Left ventricle myocardium inferior (tissue), 1 donor: ENCODE data around the gene PLS1. TPM values are rescaled to one million over a fixed set of nuclear protein-coding genes. Genes with fewer than 3 reads are reported as not detected.

Source experiments
- DNase-seq: peaks from one replicate; pipeline ENCODE4 v3.0.0-alpha.2; 2020
- H3K27ac ChIP-seq: fragments of 200-600 bp; replicated peaks from 2 replicates; pipeline ENCODE4 v1.8.0; 2021
- H3K27me3 ChIP-seq: fragments of 200-600 bp; 2 replicates; pipeline ENCODE4 v1.8.0; 2021; ENCODE audit warnings: low read depth
- H3K36me3 ChIP-seq: fragments of 200-600 bp; 2 replicates; pipeline ENCODE4 v1.8.0; 2021
- H3K4me1 ChIP-seq: fragments of 200-600 bp; 2 replicates; pipeline ENCODE4 v1.8.0; 2021
- H3K4me3 ChIP-seq: fragments of 200-600 bp; 2 replicates; pipeline ENCODE4 v1.8.0; 2021; ENCODE audit warnings: mild to moderate bottlenecking, moderate library complexity
- H3K9me3 ChIP-seq: fragments of 200-600 bp; replicated peaks from 2 replicates; pipeline ENCODE4 v1.8.0; 2021
- intact Hi-C: fragments of 100-400 bp; cut with micrococcal nuclease; formaldehyde crosslinking; loops from one replicate; pipeline ENCODE4 v1.11.0; 2022
- total RNA-seq: library from RNA; stranded (reverse); fragmentation: NEBNext Ultra II Directional; extraction: Animal tissue kit (Norgen Biotek cat#: 25700); gene quantifications from one replicate; pipeline ENCODE4 v1.2.1, GENCODE V29; 2021
- TF ChIP-seq, protein P1 (sequence below): fragments of 200-600 bp; IDR thresholded peaks from 2 replicates; pipeline ENCODE4 v1.8.0; 2021; ENCODE audit warnings: antibody characterized with exemption, mild to moderate bottlenecking, borderline replicate concordance
- donor health status: DM: no; HTN: yes; CAD: no; lungs with severe emphysema.

Gene PLS1
- total RNA-seq, 1 donor from 2014 or later, result 2.6 TPM

- Histone ChIP-seq H3K36me3 (no peaks in the 10 kb centered on the region), H3K27me3 (no peaks in the 10 kb centered on the region), H3K4me3 (no peak overlapping the region), H3K9me3 (no peaks in the 10 kb centered on the region), H3K27ac (no peak overlapping the region), H3K4me1 (no peaks in the 10 kb centered on the region)
- intact Hi-C loops, result no loop called here
- TF ChIP-seq, protein P1, sequence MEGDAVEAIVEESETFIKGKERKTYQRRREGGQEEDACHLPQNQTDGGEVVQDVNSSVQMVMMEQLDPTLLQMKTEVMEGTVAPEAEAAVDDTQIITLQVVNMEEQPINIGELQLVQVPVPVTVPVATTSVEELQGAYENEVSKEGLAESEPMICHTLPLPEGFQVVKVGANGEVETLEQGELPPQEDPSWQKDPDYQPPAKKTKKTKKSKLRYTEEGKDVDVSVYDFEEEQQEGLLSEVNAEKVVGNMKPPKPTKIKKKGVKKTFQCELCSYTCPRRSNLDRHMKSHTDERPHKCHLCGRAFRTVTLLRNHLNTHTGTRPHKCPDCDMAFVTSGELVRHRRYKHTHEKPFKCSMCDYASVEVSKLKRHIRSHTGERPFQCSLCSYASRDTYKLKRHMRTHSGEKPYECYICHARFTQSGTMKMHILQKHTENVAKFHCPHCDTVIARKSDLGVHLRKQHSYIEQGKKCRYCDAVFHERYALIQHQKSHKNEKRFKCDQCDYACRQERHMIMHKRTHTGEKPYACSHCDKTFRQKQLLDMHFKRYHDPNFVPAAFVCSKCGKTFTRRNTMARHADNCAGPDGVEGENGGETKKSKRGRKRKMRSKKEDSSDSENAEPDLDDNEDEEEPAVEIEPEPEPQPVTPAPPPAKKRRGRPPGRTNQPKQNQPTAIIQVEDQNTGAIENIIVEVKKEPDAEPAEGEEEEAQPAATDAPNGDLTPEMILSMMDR, result no peak
- DNase-seq, result no peak
These were observed 42.1 kb downstream of the PLS1 start for GRCh38 chr3:142638291-142638690.

- TF ChIP-seq, protein P1, result no peak
- Histone ChIP-seq H3K27ac (no peak overlapping the region), H3K9me3 (no peaks in the 10 kb centered on the region), H3K27me3 (no peaks in the 10 kb centered on the region), H3K4me3 (no peak overlapping the region), H3K4me1 (no peaks in the 10 kb centered on the region), H3K36me3 (no peaks in the 10 kb centered on the region)
- intact Hi-C loops, result no loop called here
- no peak for DNase-seq
These were observed 45.3 kb downstream of the PLS1 start for GRCh38 chr3:142641504-142641903.

DNA sequence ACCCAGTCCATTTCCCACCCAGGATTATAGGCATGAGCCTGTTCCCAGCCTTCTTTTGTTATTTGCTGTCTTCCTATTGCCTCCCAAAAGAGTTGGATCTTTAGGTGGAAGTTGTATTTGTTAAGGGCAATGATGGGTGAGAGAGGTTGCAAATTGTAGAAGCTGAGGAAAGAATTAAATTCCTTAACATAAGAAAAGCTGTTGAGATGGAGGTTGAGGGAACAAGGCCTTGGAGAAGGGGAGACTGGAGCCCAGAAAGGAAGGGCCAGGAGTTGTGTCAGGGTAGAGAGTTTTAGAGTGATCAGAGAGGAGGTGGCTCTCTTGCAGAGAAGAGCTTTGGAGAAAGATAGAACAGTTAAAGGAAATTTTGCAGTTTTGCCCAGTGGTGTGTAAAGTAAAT, 46.8 kb downstream of the PLS1 start:
- Histone ChIP-seq H3K27me3 (no peaks in the 10 kb centered on the region), H3K27ac (no peak overlapping the region), H3K4me3 (no peak overlapping the region), H3K9me3 (no peaks in the 10 kb centered on the region), H3K4me1 (no peaks in the 10 kb centered on the region), H3K36me3 (no peaks in the 10 kb centered on the region)
- no peak for DNase-seq
- intact Hi-C loops, result no loop called here
- TF ChIP-seq, protein P1, result no peak

DNA sequence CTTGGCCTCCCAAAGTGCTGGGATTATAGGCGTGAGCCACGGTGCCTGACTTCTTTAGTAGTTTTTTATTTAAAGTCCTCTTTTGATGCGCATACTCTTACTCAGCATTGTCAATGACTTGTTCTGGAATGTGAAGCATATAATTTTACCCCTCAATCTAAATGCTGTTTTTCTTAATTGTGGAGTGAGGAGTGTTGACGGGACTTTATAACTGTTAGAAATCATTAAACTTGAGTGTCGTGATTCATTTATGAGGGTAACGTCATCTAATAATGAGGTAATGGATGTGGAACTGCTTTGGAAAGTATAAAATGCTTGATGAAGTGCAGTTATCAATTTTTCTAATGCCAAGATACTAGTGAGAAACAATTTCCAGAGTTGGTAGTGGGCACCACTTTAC, 48.3 kb downstream of the PLS1 start:
- Histone ChIP-seq H3K27me3 (no peaks in the 10 kb centered on the region), H3K4me1 (no peaks in the 10 kb centered on the region), H3K9me3 (no peaks in the 10 kb centered on the region), H3K36me3 (no peaks in the 10 kb centered on the region), H3K27ac (no peak overlapping the region), H3K4me3 (no peak overlapping the region)
- intact Hi-C loops, result no loop called here
- DNase-seq, result no peak
- TF ChIP-seq, protein P1, result no peak

- intact Hi-C loops, result no loop called here
- H3K27me3 ChIP-seq, result no peaks in the 10 kb centered on the region
- H3K27ac ChIP-seq, result no peak overlapping the region
- DNase-seq, result no peak
- no peaks in the 10 kb centered on the region for H3K36me3 ChIP-seq
- TF ChIP-seq, protein P1, result no peak
- H3K4me1 ChIP-seq, result no peaks in the 10 kb centered on the region
- no peak overlapping the region for H3K4me3 ChIP-seq
- no peaks in the 10 kb centered on the region for H3K9me3 ChIP-seq
These were observed 49.1 kb downstream of the PLS1 start for GRCh38 chr3:142645236-142645793.
